ENCODE data around the gene PIH1D1. TPM values are rescaled to one million over a fixed set of nuclear protein-coding genes. Genes with fewer than 3 reads are reported as not detected.
"Not testable (repeated sequence)": the region's sequence is repeated elsewhere in the genome, so short reads cannot be mapped to it uniquely, and the experiment has no call there.

The PIH1D1 gene
- polyA plus RNA-seq, 6 donors from 2014 or later = 70.3 to 95.3 (median 79.0) TPM

DNA sequence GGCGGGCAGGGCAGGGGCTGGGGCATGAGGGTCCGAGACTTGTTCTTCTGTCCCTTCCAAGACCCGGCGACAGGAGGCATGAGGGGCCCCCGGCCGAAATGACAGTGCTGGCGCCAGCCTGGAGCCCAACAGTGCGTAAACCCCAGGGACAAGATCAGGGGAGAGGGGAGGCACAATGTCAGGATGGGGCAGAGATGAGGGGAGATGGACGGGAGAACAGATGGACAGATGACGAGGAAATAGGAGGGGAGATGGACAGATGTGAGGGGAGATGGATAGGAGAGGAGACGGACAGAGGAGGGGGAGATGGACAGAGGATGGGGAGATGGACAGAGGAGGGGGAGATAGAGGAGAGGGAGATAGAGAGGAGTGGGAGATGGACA lies 22.9 kb upstream of the PIH1D1 start:
- ATAC-seq (ENCODE audit: low read depth in 2 of 2) = no peak
- Mint-ChIP-seq H3K36me3 (no peaks in the 10 kb centered on the region), H3K4me1 (peaks cover 37 to 58% (median 52%) of the 10 kb centered on the region in 3 donors), H3K4me3 (peak overlapping the region; percentile 81 to 96 (median 91)), H3K27me3 (no peaks in the 10 kb centered on the region), H3K9me3 (peaks cover 0 to 6% (median 0%) of the 10 kb centered on the region in 7 donors), H3K27ac (peak overlapping the region; percentile 95 to 98 (median 97))
- DNase-seq = no peak

DNA sequence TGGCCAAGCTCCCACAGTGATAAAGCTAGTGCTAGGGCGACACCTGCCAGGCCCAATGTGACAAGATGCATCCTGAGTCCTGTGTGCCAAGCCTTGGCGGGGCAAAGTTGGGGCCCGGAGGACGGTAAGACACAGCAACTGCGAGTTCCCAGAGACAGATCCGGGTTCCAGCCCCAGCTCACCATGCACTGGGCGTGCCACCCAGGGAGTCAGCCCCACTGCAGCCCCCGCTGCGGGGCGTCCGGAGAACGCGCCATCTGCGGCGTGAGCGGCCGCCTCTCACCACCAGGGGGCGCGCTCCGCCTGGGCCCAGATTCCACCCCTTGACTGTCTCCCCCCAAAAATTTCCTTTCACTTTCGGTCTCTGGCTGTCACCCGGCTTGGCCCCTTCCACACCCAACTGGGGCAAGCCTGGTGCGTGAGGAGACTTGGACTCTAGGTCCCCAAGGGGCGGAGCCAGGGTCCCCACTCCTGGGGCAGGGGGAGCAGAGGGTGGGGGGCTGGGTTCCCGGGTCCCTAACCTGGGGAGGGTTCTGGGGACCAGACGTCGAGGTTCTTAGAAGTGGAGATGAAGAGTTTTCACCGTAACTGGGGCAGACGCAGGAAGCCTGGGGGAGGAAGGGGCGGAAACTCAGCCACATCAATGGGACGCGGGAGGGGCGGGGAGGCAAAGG lies 22.4 kb upstream of the PIH1D1 start, which contains the start of gene FLT3LG:
Gene FLT3LG (plus strand): TSS at position 348 of the 674 bp plus-strand sequence. CDS start 425 bp downstream, outside the sequence.
- peak within 1 kb of the TSS; percentile 95 to 98 (median 97) for H3K27ac Mint-ChIP-seq
- DNase-seq = peak; percentile 92
- H3K4me1 Mint-ChIP-seq = peaks cover 39 to 61% (median 50%) of the 10 kb centered on the region in 3 donors
- H3K4me3 Mint-ChIP-seq = peak within 1 kb of the TSS; percentile 81 to 96 (median 91)
- H3K27me3 Mint-ChIP-seq = no peaks in the 10 kb centered on the region
- peak; percentile 41 to 54 for ATAC-seq (ENCODE audit: low read depth in 2 of 2)
- H3K9me3 Mint-ChIP-seq = peaks cover 0 to 6% (median 0%) of the 10 kb centered on the region in 7 donors
- H3K36me3 Mint-ChIP-seq = peaks cover 0 to 2% of the 10 kb centered on the region in 2 donors

DNA sequence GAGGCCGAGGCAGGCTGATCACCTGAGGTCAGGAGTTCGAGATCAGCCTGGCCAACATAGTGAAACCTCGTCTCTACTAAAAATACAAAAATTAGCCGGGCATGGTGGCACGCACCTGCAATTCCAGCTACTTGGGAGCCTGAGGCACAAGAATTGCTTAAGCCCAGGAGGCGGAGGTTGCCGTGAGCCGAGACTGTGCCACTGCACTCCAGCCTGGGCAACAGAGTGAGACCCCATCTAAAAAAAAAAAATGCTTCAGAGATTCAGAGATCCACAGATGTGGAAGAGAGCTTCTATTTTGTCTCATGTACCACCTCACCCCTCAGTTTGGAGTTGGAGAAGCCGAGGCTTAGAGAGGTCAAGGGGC lies 21.9 kb upstream of the PIH1D1 start:
- peak overlapping the region in 7 of 8 donors; percentile 81 to 96 (median 90) for H3K4me3 Mint-ChIP-seq

DNA sequence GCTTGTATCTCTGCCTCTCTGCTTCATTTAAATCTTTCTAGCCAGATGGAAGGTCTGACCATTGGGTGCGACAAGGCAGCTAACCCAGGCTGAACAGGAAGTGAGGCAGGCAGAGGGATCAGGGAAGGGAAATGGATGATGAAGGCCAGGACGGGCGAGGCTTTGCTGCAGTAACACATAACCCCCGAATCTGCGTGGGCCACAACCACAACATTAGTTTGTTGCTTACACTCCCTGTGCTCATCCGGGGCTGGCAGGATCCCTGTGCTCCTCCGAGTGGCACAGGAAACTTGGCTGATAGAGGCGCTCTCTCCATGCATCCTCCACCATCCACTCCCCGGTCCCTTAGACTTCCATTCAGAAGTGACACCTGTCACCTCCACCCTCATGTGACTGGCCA lies 21.3 kb upstream of the PIH1D1 start:
- H3K4me3 Mint-ChIP-seq = peak overlapping the region in 7 of 8 donors; percentile 48 to 96 (median 83)

More for the DNA sequence above, 21.9 kb upstream of the PIH1D1 start:
- not testable (repeated sequence) for H3K36me3 Mint-ChIP-seq; H3K9me3 Mint-ChIP-seq; ATAC-seq (ENCODE audit: low read depth in 2 of 2); DNase-seq; H3K27me3 Mint-ChIP-seq
- peaks cover 44 to 63% (median 51%) of the 10 kb centered on the region in 3 donors for H3K4me1 Mint-ChIP-seq
- H3K27ac Mint-ChIP-seq = peak overlapping the region; percentile 95 to 98 (median 96)

DNA sequence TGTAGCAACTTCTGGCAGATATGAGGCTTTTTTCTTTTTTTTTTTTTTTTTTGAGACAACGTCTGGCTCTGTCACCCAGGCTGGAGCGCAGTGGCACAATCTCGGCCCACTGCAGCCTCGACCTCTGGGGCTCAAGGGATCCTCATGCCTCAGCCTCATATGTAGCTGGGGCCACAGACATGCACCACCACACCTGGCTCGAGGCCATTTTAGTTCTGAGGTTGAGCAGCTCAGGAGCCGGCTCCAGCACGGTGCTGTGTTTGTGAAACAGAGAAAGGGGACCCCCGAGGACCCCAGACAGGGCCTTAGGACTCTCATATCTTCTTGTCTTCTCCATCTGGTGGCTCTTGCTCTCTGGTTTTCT lies 19.0 kb upstream of the PIH1D1 start:
- H3K27me3 Mint-ChIP-seq = no peaks in the 10 kb centered on the region
- H3K27ac Mint-ChIP-seq = peak overlapping the region; percentile 96 to 100 (median 99)
- peaks cover 0 to 9% of the 10 kb centered on the region in 2 donors for H3K36me3 Mint-ChIP-seq
- DNase-seq (no peak), ATAC-seq (ENCODE audit: low read depth in 2 of 2) (no peak)
- peaks cover 0 to 6% (median 0%) of the 10 kb centered on the region in 7 donors for H3K9me3 Mint-ChIP-seq
- peaks cover 38 to 59% (median 42%) of the 10 kb centered on the region in 3 donors for H3K4me1 Mint-ChIP-seq
- H3K4me3 Mint-ChIP-seq = peak overlapping the region; percentile 52 to 84 (median 66)

More for the DNA sequence above, 21.3 kb upstream of the PIH1D1 start:
- ATAC-seq (ENCODE audit: low read depth in 2 of 2) (no peak), DNase-seq (no peak)
- H3K27ac Mint-ChIP-seq = peak overlapping the region in 5 of 6 donors; percentile 95 to 98 (median 97)
- no peaks in the 10 kb centered on the region for H3K27me3 Mint-ChIP-seq
- peaks cover 0 to 9% of the 10 kb centered on the region in 2 donors for H3K36me3 Mint-ChIP-seq
- peaks cover 0 to 6% (median 0%) of the 10 kb centered on the region in 7 donors for H3K9me3 Mint-ChIP-seq
- peaks cover 45 to 67% (median 52%) of the 10 kb centered on the region in 3 donors for H3K4me1 Mint-ChIP-seq

DNA sequence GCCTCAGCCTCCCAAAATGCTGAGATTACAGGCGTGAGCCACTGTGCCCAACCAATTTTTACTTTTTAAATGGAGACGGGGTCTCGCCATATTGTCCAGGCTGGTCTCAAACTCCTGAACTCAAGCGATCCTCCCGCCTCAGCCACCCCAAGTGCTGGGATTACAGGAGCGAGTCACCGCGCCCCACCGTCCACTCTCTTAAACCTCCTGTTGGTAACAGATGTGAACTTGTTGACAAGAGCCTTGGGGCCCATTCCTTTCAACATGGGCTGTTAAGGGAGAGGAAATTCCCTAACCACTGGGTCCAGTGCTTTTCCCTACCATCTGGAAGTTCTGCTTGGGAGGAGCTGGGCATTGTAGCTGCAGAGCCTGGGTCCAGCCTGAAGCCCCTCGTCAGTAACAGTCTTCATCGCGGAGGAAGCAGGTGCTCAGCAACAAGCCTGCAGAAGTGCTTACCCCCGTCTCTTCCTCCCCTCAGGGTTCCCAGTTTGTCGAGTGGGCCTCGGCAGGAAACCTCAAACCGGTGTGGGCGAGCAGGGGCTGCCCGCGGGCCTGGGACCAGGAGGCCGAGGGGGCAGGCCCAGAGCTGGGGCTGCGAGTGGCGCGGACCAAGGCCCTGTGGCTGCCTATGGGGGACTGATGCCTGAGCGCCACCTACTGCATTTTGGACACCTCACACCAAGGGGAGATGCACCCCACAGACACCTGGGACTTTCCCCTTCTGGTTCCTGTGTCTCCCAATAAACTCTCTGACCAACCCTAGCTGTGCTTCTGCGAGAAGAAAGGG lies 18.4 kb upstream of the PIH1D1 start:
- peak overlapping the region; percentile 96 to 100 (median 99) for H3K27ac Mint-ChIP-seq
- H3K36me3 Mint-ChIP-seq = peaks cover 0 to 9% of the 10 kb centered on the region in 2 donors
- DNase-seq (peak; percentile 85), ATAC-seq (ENCODE audit: low read depth in 2 of 2) (peak; percentile 52 to 56)
- H3K4me3 Mint-ChIP-seq = peak overlapping the region; percentile 52 to 84 (median 66)
- H3K9me3 Mint-ChIP-seq = peaks cover 0 to 6% (median 0%) of the 10 kb centered on the region in 7 donors
- no peaks in the 10 kb centered on the region for H3K27me3 Mint-ChIP-seq
- peaks cover 33 to 54% (median 36%) of the 10 kb centered on the region in 3 donors for H3K4me1 Mint-ChIP-seq

DNA sequence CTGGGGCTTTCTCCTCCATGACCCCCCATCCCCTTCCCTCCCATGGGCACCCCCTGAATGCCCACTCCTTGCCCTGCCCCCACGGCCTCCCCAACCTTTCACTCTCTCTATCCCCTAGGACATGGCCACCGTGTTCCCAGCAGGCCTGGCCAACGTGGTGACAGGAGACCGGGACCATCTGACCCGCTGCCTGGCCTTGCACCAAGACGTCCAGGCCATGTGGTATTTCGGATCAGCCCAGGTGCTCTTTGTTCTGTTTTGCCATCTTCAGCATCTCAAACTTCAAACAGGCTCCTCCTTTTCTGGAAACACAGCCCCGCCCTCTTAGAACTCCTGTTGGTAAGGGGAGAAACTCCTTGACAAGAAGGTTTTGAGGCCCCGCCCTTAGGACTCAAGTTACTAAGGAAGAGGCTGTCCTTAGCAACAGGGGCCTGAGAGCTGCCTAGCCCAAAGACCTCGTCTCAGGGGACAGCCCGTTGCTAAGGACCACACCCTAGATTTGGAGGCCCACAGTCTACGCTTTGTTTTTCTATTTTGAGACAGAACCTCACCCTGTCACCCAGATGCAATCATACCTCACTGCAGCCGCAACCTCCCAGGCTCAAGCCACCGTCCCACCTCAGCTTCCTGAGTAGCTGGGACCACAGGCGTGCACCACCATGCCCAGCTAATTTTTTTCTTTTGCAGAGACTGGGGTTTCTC lies 17.3 kb upstream of the PIH1D1 start:
- Mint-ChIP-seq H3K4me3 (peak overlapping the region; percentile 70 to 94 (median 80)), H3K27ac (peak overlapping the region; percentile 96 to 100 (median 98)), H3K36me3 (peaks cover 0 to 19% of the 10 kb centered on the region in 2 donors), H3K9me3 (peaks cover 0 to 6% (median 0%) of the 10 kb centered on the region in 7 donors), H3K4me1 (peaks cover 25 to 46% (median 25%) of the 10 kb centered on the region in 3 donors), H3K27me3 (no peaks in the 10 kb centered on the region)
- ATAC-seq (ENCODE audit: low read depth in 2 of 2) (peak; percentile 78 to 79), DNase-seq (peak; percentile 97)

DNA sequence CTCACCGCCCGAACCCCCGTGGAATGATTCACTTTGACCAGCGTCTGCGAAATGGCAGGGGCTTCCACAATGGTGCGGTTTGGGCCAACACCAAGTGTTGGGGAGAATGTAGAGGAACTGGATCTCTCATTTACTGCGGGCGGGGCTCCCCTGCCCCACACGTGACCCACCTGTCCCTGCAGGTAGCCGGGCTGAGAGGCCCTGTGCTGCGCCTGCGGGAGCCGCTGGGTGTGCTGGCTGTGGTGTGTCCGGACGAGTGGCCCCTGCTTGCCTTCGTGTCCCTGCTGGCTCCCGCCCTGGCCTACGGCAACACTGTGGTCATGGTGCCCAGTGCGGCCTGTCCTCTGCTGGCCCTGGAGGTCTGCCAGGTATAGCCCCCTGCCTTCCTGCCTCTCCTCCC lies 16.6 kb upstream of the PIH1D1 start:
- no peak for DNase-seq
- Mint-ChIP-seq H3K4me1 (peaks cover 19 to 41% (median 25%) of the 10 kb centered on the region in 3 donors), H3K27ac (peak overlapping the region in 5 of 6 donors; percentile 64 to 100 (median 98)), H3K36me3 (peaks cover 0 to 19% of the 10 kb centered on the region in 2 donors), H3K9me3 (peaks cover 0 to 6% (median 0%) of the 10 kb centered on the region in 7 donors), H3K27me3 (no peaks in the 10 kb centered on the region), H3K4me3 (peak overlapping the region in 1 of 8 donors; percentile 42)
- no peak for ATAC-seq (ENCODE audit: low read depth in 2 of 2)

DNA sequence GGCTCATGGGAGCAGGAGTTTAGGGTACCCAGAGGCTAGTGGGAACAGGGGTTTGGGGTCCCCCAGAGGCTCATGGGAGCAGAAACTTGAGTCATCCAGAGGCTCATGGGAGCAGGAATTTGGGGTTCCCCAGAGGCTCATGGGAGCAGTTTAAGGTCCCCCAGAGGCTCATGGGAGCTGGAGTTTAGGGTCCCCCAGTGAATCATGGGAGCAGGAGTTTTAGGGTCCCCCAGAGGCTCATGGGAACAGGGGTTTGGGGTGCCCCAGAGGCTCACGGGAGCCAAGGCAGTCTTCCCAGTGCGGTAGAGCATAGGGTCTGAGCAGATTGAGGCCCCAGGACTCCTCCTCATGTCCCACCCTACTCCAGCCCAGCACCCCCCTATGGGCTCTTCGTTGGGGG lies 13.8 kb upstream of the PIH1D1 start:
- DNase-seq (no peak), ATAC-seq (ENCODE audit: low read depth in 2 of 2) (no peak)
- no peaks in the 10 kb centered on the region for H3K27me3 Mint-ChIP-seq
- peak overlapping the region in 5 of 6 donors; percentile 58 to 99 (median 88) for H3K27ac Mint-ChIP-seq
- peaks cover 0 to 6% (median 0%) of the 10 kb centered on the region in 7 donors for H3K9me3 Mint-ChIP-seq
- H3K36me3 Mint-ChIP-seq = peaks cover 0 to 19% of the 10 kb centered on the region in 2 donors
- peak overlapping the region in 1 of 8 donors; percentile 38 for H3K4me3 Mint-ChIP-seq
- H3K4me1 Mint-ChIP-seq = peaks cover 11 to 22% (median 16%) of the 10 kb centered on the region in 3 donors

DNA sequence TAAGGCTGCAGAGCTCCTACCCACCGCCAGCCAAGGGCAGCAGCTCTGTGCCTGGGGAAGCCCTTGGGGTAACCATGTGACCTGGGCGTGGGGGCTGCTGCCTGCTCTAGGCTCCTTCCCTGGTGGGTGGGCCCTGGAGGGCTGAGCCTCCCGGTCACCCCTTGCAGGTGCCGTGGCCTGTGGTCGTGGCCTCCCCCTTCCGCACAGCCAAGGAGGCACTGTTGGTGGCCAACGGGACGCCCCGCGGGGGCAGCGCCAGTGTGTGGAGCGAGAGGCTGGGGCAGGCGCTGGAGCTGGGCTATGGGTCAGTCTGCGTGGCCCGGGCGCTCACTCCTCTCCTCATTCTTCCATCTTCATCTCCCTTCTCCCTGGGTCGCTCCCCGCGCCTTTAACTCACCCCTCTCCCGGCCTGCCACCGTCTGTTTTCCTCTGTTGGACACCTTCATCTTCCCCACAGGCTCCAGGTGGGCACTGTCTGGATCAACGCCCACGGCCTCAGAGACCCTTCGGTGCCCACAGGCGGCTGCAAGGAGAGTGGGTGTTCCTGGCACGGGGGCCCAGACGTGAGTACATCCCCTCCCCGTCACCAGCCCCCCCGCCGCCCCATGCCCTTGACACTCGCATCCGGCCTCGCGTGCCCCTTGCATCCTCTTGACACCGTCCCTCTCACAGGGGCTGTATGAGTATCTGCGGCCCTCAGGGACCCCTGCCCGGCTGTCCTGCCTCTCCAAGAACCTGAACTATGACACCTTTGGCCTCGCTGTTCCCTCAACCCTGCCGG lies 12.5 kb upstream of the PIH1D1 start:
- DNase-seq (no peak), ATAC-seq (ENCODE audit: low read depth in 2 of 2) (no peak)
- H3K9me3 Mint-ChIP-seq = peaks cover 0 to 5% (median 0%) of the 10 kb centered on the region in 7 donors
- H3K27me3 Mint-ChIP-seq = no peaks in the 10 kb centered on the region
- peaks cover 6 to 12% (median 10%) of the 10 kb centered on the region in 3 donors for H3K4me1 Mint-ChIP-seq
- peaks cover 0 to 18% of the 10 kb centered on the region in 2 donors for H3K36me3 Mint-ChIP-seq
- H3K4me3 Mint-ChIP-seq = no peak overlapping the region
- H3K27ac Mint-ChIP-seq = peak overlapping the region in 3 of 6 donors; percentile 81 to 99 (median 83)

DNA sequence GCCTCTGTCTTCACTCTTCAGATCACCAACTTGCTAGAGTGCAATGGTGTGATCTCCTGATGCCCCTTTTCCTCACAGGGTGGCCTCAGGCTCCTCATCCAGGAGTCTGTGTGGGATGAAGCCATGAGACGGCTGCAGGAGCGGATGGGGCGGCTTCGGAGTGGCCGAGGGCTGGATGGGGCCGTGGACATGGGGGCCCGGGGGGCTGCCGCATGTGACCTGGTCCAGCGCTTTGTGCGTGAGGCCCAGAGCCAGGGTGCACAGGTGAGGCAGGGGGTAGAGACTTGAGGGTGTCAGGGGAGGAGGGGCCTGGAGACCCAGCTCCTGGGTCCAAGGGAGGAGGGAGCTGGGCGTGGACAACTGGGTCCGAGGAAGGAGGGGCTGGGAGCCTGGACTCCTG lies 10.9 kb upstream of the PIH1D1 start:
- H3K36me3 Mint-ChIP-seq = peaks cover 0 to 11% of the 10 kb centered on the region in 2 donors
- H3K27me3 Mint-ChIP-seq = no peaks in the 10 kb centered on the region
- DNase-seq (no peak), ATAC-seq (ENCODE audit: low read depth in 2 of 2) (no peak)
- peaks cover 0 to 3% (median 0%) of the 10 kb centered on the region in 3 donors for H3K4me1 Mint-ChIP-seq
- no peak overlapping the region for H3K4me3 Mint-ChIP-seq
- H3K27ac Mint-ChIP-seq = peak overlapping the region in 4 of 6 donors; percentile 15 to 76 (median 19)
- no peaks in the 10 kb centered on the region for H3K9me3 Mint-ChIP-seq

DNA sequence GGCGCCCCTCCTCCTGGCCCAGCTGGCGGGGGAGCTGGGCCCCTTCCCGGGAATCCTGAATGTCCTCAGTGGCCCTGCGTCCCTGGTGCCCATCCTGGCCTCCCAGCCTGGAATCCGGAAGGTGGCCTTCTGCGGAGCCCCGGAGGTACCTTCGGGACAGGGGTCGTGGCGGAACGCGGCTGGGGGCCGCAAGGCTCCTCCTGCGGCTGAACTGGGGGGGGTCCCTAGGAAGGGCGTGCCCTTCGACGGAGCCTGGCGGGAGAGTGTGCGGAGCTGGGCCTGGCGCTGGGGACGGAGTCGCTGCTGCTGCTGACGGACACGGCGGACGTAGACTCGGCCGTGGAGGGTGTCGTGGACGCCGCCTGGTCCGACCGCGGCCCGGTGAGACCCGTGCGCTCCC lies 10.0 kb upstream of the PIH1D1 start:
- Mint-ChIP-seq H3K4me3 (no peak overlapping the region), H3K4me1 (peaks cover 6 to 7% (median 7%) of the 10 kb centered on the region in 3 donors), H3K27ac (peak overlapping the region in 1 of 6 donors; percentile 24), H3K9me3 (no peaks in the 10 kb centered on the region), H3K27me3 (no peaks in the 10 kb centered on the region), H3K36me3 (peaks cover 5 to 18% of the 10 kb centered on the region in 2 donors)
- ATAC-seq (ENCODE audit: low read depth in 2 of 2) (no peak), DNase-seq (no peak)
